HepG2 (cell line): ENCODE measurements around the gene CDK2AP2. TPM values are rescaled to one million over a fixed set of nuclear protein-coding genes. Genes with fewer than 3 reads are reported as not detected.

Experiments
- CEBPG ChIP-seq: IDR thresholded peaks from 2 replicates; pipeline ENCODE4 v1.6.1; 2016
- KLF16 ChIP-seq, 2 experiments: sonication (generic) in 1 of 2; formaldehyde crosslinking in 1 of 2; IDR thresholded peaks; 2 replicates each; pipeline versions ENCODE4 v1.6.1 to v1.8.0; 2016 to 2023; ENCODE audit warnings: missing genetic modification reagents in 2 of 2, missing compliant biosample characterization in 1 of 2
- NAIF1 ChIP-seq: sonication (generic); formaldehyde crosslinking; IDR thresholded peaks from 2 replicates; pipeline ENCODE4 v1.5.0; 2020; ENCODE audit warnings: mild to moderate bottlenecking, missing genetic modification reagents, borderline replicate concordance
- XRCC5 ChIP-seq: fragments of 200-400 bp; formaldehyde crosslinking; optimal IDR thresholded peaks from 2 replicates; pipeline ENCODE3; 2017; ENCODE audit warnings: mild to moderate bottlenecking, low read length
- YEATS4 ChIP-seq: sonication (generic); formaldehyde crosslinking; IDR thresholded peaks from 2 replicates; pipeline ENCODE4 v1.4.0; 2020; ENCODE audit warnings: missing genetic modification reagents, borderline replicate concordance
- ZBTB39 ChIP-seq: sonication (generic); formaldehyde crosslinking; IDR thresholded peaks from 2 replicates; pipeline ENCODE4 v1.5.0; 2020; ENCODE audit warnings: missing genetic modification reagents
- ZBTB46 ChIP-seq: sonication (generic); formaldehyde crosslinking; IDR thresholded peaks from 2 replicates; pipeline ENCODE4 v1.4.0; 2020; ENCODE audit warnings: mild to moderate bottlenecking, missing genetic modification reagents, borderline replicate concordance
- ZC3H13 ChIP-seq: sonication (generic); formaldehyde crosslinking; IDR thresholded peaks from 2 replicates; pipeline ENCODE4 v1.8.1; 2023; ENCODE audit warnings: mild to moderate bottlenecking, missing genetic modification reagents, moderate library complexity
- ZFP41 ChIP-seq: sonication (generic); formaldehyde crosslinking; IDR thresholded peaks from 2 replicates; pipeline ENCODE4 v1.4.0; 2020; ENCODE audit warnings: mild to moderate bottlenecking, missing genetic modification reagents, borderline replicate concordance
- ZMYM2 ChIP-seq: sonication (generic); formaldehyde crosslinking; IDR thresholded peaks from 2 replicates; pipeline ENCODE4 v1.8.0; 2022; ENCODE audit warnings: mild to moderate bottlenecking, missing genetic modification reagents
- ZNF232 ChIP-seq: sonication (generic); formaldehyde crosslinking; IDR thresholded peaks from 2 replicates; pipeline ENCODE4 v1.4.0; 2020; ENCODE audit warnings: missing genetic modification reagents, borderline replicate concordance
- ZNF280B ChIP-seq: sonication (generic); formaldehyde crosslinking; IDR thresholded peaks from 2 replicates; pipeline ENCODE4 v1.5.0; 2020; ENCODE audit warnings: missing genetic modification reagents, mild to moderate bottlenecking, borderline replicate concordance
- ZNF460 ChIP-seq: sonication (generic); formaldehyde crosslinking; IDR thresholded peaks from 2 replicates; pipeline ENCODE4 v1.5.1; 2020; ENCODE audit warnings: missing genetic modification reagents, mild to moderate bottlenecking, borderline replicate concordance
- ZNF883 ChIP-seq: sonication (generic); formaldehyde crosslinking; IDR thresholded peaks from 2 replicates; pipeline ENCODE4 v1.5.1; 2020; ENCODE audit warnings: mild to moderate bottlenecking, missing genetic modification reagents; ENCODE audit errors: not compliant biosample characterization
- polyA plus RNA-seq, 8 experiments: library from polyadenylated mRNA; depleted of rRNA in 3 of 8; stranded (reverse) in 7 of 8; unstranded in 1 of 8; fragments of >200 nt; fragmentation: Illumina TruSeq in 4 of 8; extraction: Trizol in 4 of 8; gene quantifications; 2 replicates each; pipeline versions ENCODE4 v1.2.1 to v1.2.3, GENCODE V29; 2011 to 2016; ENCODE audit warnings: low read depth in 4 of 8, missing spikeins in 1 of 8, mixed read lengths in 1 of 8; ENCODE audit not compliant: insufficient read depth in 1 of 8
- total RNA-seq, 5 experiments: library from RNA; depleted of rRNA; stranded (reverse); fragments of >200 nt; fragmentation: Illumina TruSeq; extraction: Trizol; gene quantifications; 2 replicates each; pipeline ENCODE4 v1.2.3, GENCODE V29; 2016; ENCODE audit warnings: low read depth in 1 of 5
- TF ChIP-seq, protein P1 (sequence below): sonication (generic); formaldehyde crosslinking; IDR thresholded peaks from 2 replicates; pipeline ENCODE4 v1.4.0; 2020; ENCODE audit warnings: low read depth, missing genetic modification reagents

CDK2AP2 gene
- total and polyA plus RNA-seq, 2 of the 13 experiments (the other 11 are each of a cell fraction or from before 2014, with no cell fraction given) = 15.0 to 23.2 TPM

- TF ChIP-seq ZBTB39 (CRISPR knock-in tag) (no peak; the same call in 1 of the 2 replicates), KLF16 (CRISPR knock-in tag; IDR thresholded peaks at IDR 0.05) (peak in 1 of 2 experiments; percentile 47; a peak in 1 of 4 replicates), YEATS4 (no peak; the same call in 1 of the 2 replicates), ZNF883 (CRISPR knock-in tag) (peak; percentile 69), CEBPG (CRISPR knock-in tag) (no peak), ZNF460 (CRISPR knock-in tag) (no peak), ZMYM2 (CRISPR knock-in tag) (peak; percentile 75), ZNF232 (no peak), ZC3H13 (CRISPR knock-in tag) (peak; percentile 79), ZBTB46 (CRISPR knock-in tag) (0 out of 2 replicates have a peak, but pooled peaks have one; percentile 61), XRCC5 (peak; percentile 61), ZNF280B (no peak), NAIF1 (CRISPR knock-in tag) (no peak), ZFP41 (CRISPR knock-in tag) (no peak)
- TF ChIP-seq, protein P1, sequence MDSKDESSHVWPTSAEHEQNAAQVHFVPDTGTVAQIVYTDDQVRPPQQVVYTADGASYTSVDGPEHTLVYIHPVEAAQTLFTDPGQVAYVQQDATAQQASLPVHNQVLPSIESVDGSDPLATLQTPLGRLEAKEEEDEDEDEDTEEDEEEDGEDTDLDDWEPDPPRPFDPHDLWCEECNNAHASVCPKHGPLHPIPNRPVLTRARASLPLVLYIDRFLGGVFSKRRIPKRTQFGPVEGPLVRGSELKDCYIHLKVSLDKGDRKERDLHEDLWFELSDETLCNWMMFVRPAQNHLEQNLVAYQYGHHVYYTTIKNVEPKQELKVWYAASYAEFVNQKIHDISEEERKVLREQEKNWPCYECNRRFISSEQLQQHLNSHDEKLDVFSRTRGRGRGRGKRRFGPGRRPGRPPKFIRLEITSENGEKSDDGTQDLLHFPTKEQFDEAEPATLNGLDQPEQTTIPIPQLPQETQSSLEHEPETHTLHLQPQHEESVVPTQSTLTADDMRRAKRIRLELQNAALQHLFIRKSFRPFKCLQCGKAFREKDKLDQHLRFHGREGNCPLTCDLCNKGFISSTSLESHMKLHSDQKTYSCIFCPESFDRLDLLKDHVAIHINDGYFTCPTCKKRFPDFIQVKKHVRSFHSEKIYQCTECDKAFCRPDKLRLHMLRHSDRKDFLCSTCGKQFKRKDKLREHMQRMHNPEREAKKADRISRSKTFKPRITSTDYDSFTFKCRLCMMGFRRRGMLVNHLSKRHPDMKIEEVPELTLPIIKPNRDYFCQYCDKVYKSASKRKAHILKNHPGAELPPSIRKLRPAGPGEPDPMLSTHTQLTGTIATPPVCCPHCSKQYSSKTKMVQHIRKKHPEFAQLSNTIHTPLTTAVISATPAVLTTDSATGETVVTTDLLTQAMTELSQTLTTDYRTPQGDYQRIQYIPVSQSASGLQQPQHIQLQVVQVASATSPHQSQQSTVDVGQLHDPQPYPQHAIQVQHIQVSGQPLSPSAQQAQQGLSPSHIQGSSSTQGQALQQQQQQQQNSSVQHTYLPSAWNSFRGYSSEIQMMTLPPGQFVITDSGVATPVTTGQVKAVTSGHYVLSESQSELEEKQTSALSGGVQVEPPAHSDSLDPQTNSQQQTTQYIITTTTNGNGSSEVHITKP = 0 out of 2 replicates have a peak, but pooled peaks have one; percentile 20
Measured at GRCh38 chr11:67505605-67506396, 2.2 kb downstream of the CDK2AP2 start (continued).
